ENCODE results near the gene ACTN4. TPM values are rescaled to one million over a fixed set of nuclear protein-coding genes. Genes with fewer than 3 reads are reported as not detected.
"Not testable (repeated sequence)": the region's sequence is repeated elsewhere in the genome, so short reads cannot be mapped to it uniquely, and the experiment has no call there.

The ACTN4 gene
- polyA plus RNA-seq (2011; rRNA removed) (592 and 970 TPM in 2 replicates), polyA minus RNA-seq (2011; rRNA and poly(A)+ RNA removed) (439 and 477 TPM in 2 replicates)

GRCh38 chr19:38647368-38647965 is at the start of gene ACTN4:
Gene ACTN4, plus strand, starts transcription at chr19:38647649. Its CDS starts 97 bp downstream, at chr19:38647746.
- CTCF ChIA-PET = interaction anchor here (0.6 to 6.1 kb wide), 8 partner anchors 9 to 328 kb away, joined by 3 to 49 read pairs (median 3); partner anchors contain the start of genes FAM98C and FBXO17

GRCh38 chr19:38599722-38600121 is 47.7 kb upstream of the ACTN4 start:
- POLR2A ChIA-PET = no interaction called here
- no peak for DNase-seq (ENCODE audit: low read depth)
- no peak for TF ChIP-seq CTCF (IDR thresholded peaks at IDR 0.05; ENCODE audit: insufficient read depth, low read depth, low read length)
- no peaks in the 10 kb centered on the region for H3K36me3 ChIP-seq (ENCODE audit: control insufficient read depth, insufficient read depth, low read length)
- no peak overlapping the region for H3K4me3 ChIP-seq (ENCODE audit: low read depth, low read length)
- CTCF ChIA-PET = no interaction called here
- no peaks in the 10 kb centered on the region for H3K27me3 ChIP-seq (ENCODE audit: control insufficient read depth, insufficient read depth, low read length)

More at GRCh38 chr19:38647368-38647965, at the start of gene ACTN4:
- POLR2A ChIA-PET = interaction anchor here (0.5 to 1.4 kb wide), 7 partner anchors 27 to 182 kb away, joined by 3 to 5 read pairs (median 3); partner anchors contain the start of gene EIF3K
- peak; percentile 74 for DNase-seq (ENCODE audit: low read depth)
- TF ChIP-seq CTCF (IDR thresholded peaks at IDR 0.05; ENCODE audit: insufficient read depth, low read depth, low read length) = no peak
- H3K4me3 ChIP-seq (ENCODE audit: low read depth, low read length) = peak within 1 kb of the TSS; percentile 100
- H3K27me3 ChIP-seq (ENCODE audit: control insufficient read depth, insufficient read depth, low read length) = no peaks in the 10 kb centered on the region
- no peaks in the 10 kb centered on the region for H3K36me3 ChIP-seq (ENCODE audit: control insufficient read depth, insufficient read depth, low read length)

GRCh38 chr19:38602856-38603255 is 44.6 kb upstream of the ACTN4 start:
- DNase-seq (ENCODE audit: low read depth); CTCF ChIA-PET; H3K36me3 ChIP-seq (ENCODE audit: control insufficient read depth, insufficient read depth, low read length); H3K4me3 ChIP-seq (ENCODE audit: low read depth, low read length); H3K27me3 ChIP-seq (ENCODE audit: control insufficient read depth, insufficient read depth, low read length); POLR2A ChIA-PET: not testable (repeated sequence)

DNA sequence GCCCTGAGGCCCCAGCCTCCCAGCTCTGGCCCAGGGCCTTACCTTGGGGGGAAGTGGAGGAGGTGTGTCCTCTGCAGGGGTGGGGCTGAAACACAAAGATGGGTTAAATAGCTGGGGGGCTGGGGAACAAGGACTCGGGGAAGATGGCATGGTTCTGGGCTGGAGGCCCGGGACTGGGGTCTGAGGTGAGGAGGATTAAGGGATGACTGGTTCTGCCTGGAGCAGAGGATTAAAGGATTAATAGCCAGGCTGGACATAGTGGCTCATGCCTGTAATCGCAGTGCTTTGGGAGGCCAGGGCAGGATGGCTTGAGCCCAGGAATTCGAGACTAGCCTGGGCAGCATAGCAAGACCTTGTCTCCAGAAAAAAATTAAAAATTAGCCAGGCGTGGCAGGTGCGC is 41.3 kb upstream of the ACTN4 start:
- POLR2A ChIA-PET = no interaction called here
- Histone ChIP-seq H3K36me3 (ENCODE audit: control insufficient read depth, insufficient read depth, low read length) (no peaks in the 10 kb centered on the region), H3K27me3 (ENCODE audit: control insufficient read depth, insufficient read depth, low read length) (no peaks in the 10 kb centered on the region), H3K4me3 (ENCODE audit: low read depth, low read length) (no peak overlapping the region)
- no peak for TF ChIP-seq CTCF (IDR thresholded peaks at IDR 0.05; ENCODE audit: insufficient read depth, low read depth, low read length)
- no peak for DNase-seq (ENCODE audit: low read depth)
- CTCF ChIA-PET = no interaction called here

DNA sequence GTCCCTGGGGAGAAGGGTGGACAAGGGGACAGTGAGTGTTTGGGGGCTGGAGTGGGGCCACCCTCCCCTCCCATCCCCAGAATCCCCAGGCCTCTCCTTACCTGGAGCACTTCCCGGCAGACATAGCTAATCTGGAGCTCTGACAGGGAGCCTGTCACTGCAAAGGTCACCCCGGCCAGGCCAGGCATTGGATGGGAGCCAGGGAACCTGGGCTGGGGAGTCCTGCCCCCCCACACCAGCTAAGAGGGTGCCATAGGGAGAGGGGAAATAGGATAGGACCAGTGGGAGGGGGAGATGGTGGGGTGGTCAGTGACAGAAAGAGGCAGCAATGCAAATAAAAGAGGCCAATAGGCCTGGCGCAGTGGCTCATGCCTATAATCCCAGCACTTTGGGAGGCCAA is 33.2 kb upstream of the ACTN4 start:
- CTCF ChIA-PET = interaction anchor here (0.6 to 1.4 kb wide), 3 partner anchors 20 to 316 kb away, joined by 3 read pairs; partner anchors contain the start of genes MRPS12 and SARS2
- Histone ChIP-seq H3K36me3 (ENCODE audit: control insufficient read depth, insufficient read depth, low read length) (no peaks in the 10 kb centered on the region), H3K4me3 (ENCODE audit: low read depth, low read length) (no peak overlapping the region), H3K27me3 (ENCODE audit: control insufficient read depth, insufficient read depth, low read length) (no peaks in the 10 kb centered on the region)
- POLR2A ChIA-PET = interaction anchor here (0.7 kb wide), 1 partner anchor 36 kb away, joined by 3 read pairs; no protein-coding TSS in a partner anchor
- no peak for TF ChIP-seq CTCF (IDR thresholded peaks at IDR 0.05; ENCODE audit: insufficient read depth, low read depth, low read length)
- no peak for DNase-seq (ENCODE audit: low read depth)

Measured in BJ (cell line).